ENCODE data around the gene TMPRSS9.
"Not testable (repeated sequence)": the region's sequence is repeated elsewhere in the genome, so short reads cannot be mapped to it uniquely, and the experiment has no call there.

TMPRSS9 gene

DNA sequence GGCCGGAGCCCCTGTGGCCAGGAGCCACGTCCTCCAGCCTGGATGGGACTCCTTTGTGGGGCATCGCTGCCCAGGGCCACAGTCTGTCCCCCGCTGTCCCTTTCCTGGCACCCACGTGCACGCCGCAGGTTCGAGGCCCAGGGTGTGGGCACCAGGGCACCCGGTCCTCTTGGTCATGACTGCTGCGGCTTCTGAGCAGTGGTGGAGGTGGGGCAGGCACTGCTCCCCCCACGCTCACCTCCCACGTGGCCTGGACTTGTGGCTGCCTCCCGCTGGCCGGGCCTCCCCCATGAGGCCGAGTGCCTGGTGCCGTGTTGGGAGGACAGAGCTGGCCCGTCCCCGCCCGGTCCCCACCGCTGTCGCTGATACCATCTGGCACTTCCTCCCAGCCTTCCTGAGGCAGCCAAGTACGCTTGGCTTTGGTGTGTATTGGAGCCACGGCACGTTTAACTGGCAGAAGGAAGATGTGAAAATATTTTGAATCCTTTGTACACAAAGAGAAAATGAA is 18.8 kb upstream of the TMPRSS9 start:
- peak in 1 of 2 experiments; percentile 22 for DNase-seq
- TF ChIP-seq GATA1 (IDR thresholded peaks at IDR 0.05; ENCODE audit: low read depth, low read length) = no peak
- TF ChIP-seq POLR2A (IDR thresholded peaks at IDR 0.05; ENCODE audit: low read length) = no peak

DNA sequence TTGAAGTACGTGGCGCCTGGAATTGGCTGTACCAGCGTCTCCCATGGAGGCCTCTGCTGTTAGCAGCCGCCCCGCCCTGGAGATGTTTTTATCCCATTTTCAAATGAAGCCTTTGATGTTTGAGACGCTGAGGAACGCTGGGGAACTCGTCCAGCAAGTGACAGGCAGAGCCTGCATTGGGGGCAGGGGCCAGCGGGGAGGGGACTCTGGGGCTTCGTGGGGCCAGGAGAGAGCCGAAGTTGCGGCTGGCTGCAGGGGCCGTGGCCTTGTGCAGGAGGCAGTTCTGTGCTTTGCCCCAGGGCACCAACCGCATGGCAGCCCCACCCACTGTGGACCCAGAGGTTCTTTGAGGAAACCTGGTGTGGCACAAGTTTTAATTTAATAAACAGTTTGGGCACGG is 18.1 kb upstream of the TMPRSS9 start:
- DNase-seq = no peak
- TF ChIP-seq POLR2A (IDR thresholded peaks at IDR 0.05; ENCODE audit: low read length) (no peak), GATA1 (IDR thresholded peaks at IDR 0.05; ENCODE audit: low read depth, low read length) (no peak)

DNA sequence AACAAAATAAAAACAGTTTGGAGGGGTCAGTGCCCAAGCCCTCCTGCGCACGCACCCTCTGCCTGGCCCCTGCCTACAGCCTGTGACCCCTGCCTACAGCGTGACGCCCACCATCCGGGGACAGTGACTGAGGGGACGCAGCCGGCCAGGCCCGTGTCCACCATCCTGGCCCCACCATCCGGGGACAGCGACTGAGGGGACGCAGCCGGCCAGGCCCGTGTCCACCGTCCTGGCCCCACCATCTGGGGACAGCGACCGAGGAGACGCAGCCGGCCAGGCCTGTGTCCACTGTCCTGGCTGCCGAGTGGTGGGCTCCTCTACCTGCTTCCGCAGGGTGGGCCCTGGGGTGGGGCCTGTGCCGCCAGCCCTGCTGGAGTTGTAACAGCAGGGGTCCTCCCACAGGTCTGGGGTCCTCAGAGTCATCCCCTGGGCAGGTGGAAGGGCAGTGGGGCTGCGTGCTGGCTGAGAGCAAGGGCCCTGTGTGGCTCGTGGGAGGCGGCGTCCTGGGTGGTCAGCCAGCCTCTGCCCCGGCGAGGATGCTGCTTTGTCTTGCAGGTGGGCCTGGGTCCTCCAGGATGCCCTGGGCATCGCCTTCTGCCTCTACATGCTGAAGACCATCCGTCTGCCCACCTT is 17.3 kb upstream of the TMPRSS9 start:
- TF ChIP-seq POLR2A (IDR thresholded peaks at IDR 0.05; ENCODE audit: low read length) = no peak
- TF ChIP-seq GATA1 (IDR thresholded peaks at IDR 0.05; ENCODE audit: low read depth, low read length) = no peak

DNA sequence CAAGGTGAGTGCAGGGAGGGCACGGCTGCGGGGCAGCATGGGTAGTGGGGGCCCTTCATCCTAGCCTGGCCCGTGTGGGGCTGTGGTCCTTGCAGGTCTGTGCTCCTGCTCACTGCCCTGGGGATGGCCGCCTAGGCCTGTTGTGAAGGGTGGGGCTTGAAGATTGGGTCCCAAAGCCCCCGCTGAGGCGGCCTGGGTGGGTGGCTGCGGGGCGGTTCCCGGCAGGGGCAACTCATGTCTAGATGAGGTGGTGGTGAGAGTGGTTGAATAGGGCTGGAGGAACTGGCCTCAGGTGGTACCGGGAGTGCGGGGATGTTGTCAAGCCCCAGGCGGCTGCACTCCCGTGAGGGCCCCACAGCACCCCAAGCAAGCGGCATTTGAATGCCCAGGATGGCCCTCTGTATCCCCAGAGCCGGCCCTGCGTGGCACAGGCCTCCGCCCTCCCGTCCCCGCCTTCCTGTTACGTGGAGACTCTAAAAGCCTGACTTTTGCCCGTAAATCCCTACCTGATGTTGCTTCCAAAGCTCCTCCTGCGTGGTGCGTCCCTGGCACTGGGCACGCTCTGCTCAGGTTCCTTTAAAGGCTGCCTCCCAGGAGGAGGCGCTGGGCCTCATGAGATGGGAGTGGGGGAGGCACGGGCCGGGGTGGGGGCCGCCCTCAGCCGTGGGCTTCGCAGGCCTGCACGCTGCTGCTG is 16.6 kb upstream of the TMPRSS9 start:
- TF ChIP-seq GATA1 (IDR thresholded peaks at IDR 0.05; ENCODE audit: low read depth, low read length) (no peak), POLR2A (IDR thresholded peaks at IDR 0.05; ENCODE audit: low read length) (no peak)
- DNase-seq = no peak

More for the DNA sequence above, 17.3 kb upstream of the TMPRSS9 start:
- no peak for DNase-seq

DNA sequence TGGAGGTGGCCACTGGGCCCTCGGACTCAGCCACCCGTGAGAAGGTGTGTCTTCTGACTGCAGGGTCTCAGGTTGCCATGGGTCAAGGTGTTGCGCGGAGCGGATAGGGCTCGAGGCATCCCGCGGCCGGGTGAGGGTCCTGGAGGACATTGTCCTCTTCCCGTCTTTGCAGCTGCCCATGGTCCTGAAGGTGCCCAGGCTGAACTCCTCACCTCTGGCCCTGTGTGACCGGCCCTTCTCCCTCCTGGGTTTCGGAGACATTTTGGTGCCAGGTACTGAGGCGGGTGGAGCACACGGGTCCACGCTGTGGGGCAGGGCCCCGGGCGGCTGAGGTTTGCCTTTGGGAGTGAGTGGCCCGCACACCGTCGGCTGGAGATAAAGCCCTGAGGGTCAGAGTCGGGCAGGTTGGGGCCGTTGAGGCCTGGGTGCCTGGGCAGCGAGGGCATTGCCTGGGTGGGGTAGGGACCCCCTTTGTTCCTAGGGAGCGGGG is 15.6 kb upstream of the TMPRSS9 start:
- TF ChIP-seq POLR2A (IDR thresholded peaks at IDR 0.05; ENCODE audit: low read length) = no peak
- no peak for TF ChIP-seq GATA1 (IDR thresholded peaks at IDR 0.05; ENCODE audit: low read depth, low read length)

DNA sequence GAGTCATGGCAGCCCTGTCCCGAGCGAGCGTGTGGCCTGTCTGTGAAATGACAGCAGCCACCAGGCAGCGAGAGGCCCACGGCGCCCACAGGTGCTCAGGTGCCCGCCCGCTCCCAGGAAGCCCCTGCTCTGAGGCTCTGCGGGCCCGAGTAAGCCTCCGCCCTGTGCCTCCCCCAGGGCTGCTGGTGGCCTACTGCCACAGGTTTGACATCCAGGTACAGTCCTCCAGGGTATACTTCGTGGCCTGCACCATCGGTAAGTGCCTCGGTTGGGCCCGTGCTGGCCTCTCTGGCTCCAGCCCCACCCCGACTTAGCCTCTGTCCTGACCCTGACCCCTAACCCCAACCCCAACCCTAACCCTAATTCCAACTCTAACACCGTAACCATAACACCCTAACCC is 15.0 kb upstream of the TMPRSS9 start:
- no peak for DNase-seq
- TF ChIP-seq GATA1 (IDR thresholded peaks at IDR 0.05; ENCODE audit: low read depth, low read length) (no peak), POLR2A (IDR thresholded peaks at IDR 0.05; ENCODE audit: low read length) (no peak)

More for the DNA sequence above, 15.6 kb upstream of the TMPRSS9 start:
- DNase-seq = no peak

DNA sequence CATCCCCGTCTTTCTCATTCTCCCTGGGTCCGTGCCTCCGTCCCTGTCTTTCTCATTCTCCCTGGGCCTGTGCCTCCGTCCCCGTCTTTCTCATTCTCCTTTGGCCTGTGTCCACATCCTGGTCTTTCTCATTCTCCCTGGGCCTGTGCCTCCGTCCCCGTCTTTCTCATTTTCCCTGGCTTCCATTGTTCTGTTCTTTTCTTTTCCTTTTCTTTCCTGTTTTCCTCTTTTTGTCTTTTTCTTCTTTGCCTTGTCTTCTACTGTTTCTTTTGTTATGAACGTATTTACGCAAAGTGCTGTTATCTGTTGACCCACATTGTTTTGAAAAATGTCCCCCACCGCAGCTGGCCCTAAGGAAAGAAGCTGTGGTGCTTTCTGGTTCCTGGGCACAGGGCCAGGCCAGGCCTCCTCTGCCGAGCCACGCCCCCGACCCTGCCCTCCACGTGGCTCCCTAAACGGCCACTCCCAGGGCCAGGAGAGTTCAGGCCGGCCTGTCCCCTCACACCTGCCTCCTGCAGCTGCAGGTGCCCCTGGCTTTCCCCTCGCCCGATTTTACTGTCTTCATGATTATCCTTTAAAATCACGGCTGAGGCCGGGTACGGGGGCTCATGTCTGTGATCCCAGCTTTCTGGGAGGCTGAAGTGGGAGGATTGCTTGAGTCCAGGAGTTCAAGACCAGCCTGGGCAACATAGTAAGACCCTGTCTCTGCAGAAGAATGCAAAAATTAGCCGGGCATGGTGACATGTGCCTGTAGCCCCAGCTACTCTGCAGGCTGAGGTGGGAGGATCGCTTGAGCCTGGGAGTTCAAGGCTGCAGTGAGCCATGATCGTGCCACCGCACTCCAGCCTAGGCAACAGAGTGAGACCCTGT is 14.0 kb upstream of the TMPRSS9 start:
- DNase-seq = peak; percentile 89 to 91
- TF ChIP-seq POLR2A (IDR thresholded peaks at IDR 0.05; ENCODE audit: low read length) (no peak), GATA1 (IDR thresholded peaks at IDR 0.05; ENCODE audit: low read depth, low read length) (no peak)

DNA sequence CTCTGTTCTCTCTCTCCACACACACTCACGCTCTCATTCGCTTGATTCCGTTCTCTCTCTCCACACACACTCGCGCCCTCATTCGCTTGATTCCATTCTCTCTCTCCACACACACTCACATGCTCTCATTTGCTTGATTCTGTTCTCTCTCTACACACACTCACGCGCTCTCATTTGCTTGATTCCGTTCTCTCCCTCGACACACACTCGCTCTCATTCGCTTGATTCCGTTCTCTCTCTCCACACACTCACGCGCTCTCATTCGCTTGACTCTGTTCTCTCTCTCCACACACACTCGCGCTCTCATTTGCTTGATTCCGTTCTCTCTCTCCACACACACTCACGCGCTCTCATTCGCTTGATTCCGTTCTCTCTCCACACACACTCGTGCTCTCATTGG is 10.2 kb upstream of the TMPRSS9 start:
- DNase-seq = not testable (repeated sequence)

DNA sequence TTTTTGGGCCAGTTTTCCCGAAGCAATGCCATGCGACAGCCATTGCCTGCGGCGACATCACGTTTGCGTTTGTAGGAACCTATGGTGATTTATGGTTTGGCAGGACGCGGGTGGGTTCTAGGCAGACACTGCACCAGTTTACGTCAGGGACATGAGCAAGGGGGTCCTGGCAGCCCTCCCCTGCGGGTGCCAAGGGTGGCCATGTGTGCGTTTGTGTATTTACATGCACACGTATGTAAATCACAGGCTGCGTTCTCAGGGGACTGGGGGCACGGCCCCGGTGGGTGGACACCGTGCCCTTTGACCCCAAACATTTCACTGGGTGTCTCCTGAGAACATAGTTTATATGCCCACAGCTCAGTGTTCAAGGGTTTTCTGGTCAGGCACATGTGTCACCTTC is 9.4 kb upstream of the TMPRSS9 start:
- DNase-seq = no peak
- TF ChIP-seq POLR2A (IDR thresholded peaks at IDR 0.05; ENCODE audit: low read length) = no peak
- no peak for TF ChIP-seq GATA1 (IDR thresholded peaks at IDR 0.05; ENCODE audit: low read depth, low read length)

DNA sequence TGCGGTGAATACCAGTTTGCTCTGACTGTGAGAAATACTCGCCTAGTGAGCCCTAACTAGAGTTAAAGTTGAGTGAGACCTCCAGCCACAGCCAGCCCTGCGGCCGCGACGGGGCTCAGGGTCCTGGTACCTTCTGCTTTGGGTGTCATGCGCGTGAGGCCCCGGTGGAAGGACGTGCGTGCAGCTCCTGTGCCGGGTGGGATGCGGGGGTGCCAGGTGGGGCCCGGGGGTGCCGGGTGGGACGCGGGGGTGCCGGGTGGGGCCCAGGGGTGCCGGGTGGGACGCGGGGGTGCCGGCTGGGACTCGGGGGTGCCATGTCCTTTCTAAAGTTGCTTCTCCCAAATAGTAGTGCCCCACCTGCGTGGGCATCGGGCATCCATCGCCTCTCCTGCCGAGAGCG is 8.5 kb upstream of the TMPRSS9 start:
- TF ChIP-seq GATA1 (IDR thresholded peaks at IDR 0.05; ENCODE audit: low read depth, low read length) (no peak), POLR2A (IDR thresholded peaks at IDR 0.05; ENCODE audit: low read length) (no peak)
- no peak for DNase-seq

DNA sequence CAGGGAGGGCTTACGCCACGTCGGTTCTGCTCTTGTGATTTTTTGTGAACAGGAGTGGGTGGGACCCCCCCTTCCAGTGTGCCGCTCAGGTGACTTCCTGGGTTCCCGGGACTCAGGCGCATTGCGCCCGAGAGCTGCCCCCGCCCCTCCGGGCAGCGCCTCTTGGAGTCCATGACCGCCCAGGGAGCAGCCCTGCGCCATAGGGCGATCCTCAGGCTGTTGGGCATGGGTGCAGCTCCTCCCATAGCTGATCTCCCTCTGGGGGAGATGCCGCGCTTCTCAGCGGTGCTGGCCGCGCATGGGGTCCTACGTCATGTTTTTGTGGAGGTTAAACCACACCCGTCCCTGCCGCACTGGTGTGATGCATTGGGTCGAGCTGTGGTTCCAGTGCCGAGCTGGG is 7.9 kb upstream of the TMPRSS9 start:
- DNase-seq = no peak
- TF ChIP-seq GATA1 (IDR thresholded peaks at IDR 0.05; ENCODE audit: low read depth, low read length) = no peak
- TF ChIP-seq POLR2A (IDR thresholded peaks at IDR 0.05; ENCODE audit: low read length) = no peak

DNA sequence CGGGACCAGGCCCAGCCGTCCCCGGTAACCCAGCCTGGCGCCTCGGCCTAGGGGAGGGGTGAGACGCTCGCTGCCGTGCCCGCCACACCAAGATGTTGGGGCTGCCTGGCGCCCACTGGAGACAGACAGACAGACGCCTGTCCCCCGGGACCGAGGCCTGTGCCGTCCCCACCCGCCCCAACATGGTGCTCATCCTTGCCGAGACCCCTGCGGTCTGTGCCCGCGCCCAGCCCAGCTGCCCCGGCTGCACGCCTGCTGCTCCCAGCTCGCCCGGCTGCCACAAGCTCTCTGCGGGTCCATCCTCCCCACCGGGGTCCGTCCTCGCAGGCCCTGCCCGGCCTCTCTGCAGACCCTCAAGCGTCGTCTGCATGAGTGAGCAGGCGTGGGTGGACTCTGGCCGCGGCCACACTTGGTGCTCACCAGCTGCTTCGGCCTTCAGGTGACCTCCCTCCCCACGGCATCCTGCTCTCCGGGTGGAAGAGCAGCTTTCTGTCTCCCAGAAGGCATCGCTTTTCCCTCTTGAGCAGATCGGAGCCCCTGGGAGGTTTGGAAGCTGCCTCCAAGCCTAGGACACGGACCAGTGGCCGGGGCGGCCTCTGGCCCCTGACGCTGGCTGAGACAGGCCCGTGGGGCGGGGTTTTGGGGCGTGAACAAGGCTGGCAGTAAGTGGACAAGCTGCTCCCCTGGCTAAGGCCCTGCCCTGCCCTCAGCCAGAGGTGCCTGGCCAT is 6.7 kb upstream of the TMPRSS9 start:
- DNase-seq = no peak
- TF ChIP-seq GATA1 (IDR thresholded peaks at IDR 0.05; ENCODE audit: low read depth, low read length) (no peak), POLR2A (IDR thresholded peaks at IDR 0.05; ENCODE audit: low read length) (no peak)

DNA sequence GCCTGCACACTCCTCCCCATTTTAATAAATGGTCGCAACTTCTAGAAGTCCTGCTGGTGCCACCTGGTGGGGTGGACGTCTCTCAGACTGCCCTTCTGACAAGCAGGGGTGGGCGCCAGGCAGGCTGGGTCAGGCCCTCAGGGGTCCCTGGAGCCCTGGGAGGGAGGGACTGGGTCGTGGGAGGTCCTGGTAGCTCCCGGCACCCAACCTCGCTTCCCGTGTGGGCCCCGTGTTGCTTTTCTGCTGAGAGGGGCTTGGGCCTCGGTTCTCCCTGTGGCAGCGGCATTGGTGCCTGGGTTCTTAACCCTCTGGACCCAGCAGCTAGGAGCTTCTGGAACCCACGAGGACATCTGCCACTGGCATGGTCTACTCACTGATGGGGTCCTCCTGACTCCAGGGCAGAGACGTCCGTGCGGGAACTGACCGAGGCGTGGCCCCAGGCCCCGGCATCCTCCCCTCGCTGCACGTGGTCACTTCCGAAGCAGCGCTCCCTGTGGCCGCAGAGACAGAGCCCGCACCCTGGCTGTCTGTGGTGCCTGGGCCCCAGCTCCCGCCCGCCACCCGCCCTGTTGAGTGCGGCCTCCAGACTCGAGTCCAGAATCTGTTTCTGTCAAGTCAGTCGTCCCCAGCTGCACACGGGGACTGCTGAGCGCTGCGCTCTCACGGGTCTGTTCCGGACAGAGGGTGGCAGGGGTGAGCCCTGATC is 6.0 kb upstream of the TMPRSS9 start:
- DNase-seq = no peak
- TF ChIP-seq GATA1 (IDR thresholded peaks at IDR 0.05; ENCODE audit: low read depth, low read length) = no peak
- no peak for TF ChIP-seq POLR2A (IDR thresholded peaks at IDR 0.05; ENCODE audit: low read length)

Measured in erythroblast (primary cell).